HEK293T (cell line): ENCODE results near the gene MRPL55.

Experiments used
- ARNT ChIP-seq: fragments of 450-650 bp; IDR thresholded peaks from 2 replicates; pipeline ENCODE4 v1.6.1; 2017; ENCODE audit warnings: mild to moderate bottlenecking
- BHLHE40 ChIP-seq: fragments of 450-650 bp; IDR thresholded peaks from 2 replicates; pipeline ENCODE4 v1.6.1; 2016; ENCODE audit warnings: mild to moderate bottlenecking, moderate library complexity, borderline replicate concordance
- FOXA1 ChIP-seq: fragments of 450-650 bp; IDR thresholded peaks from 2 replicates; pipeline ENCODE4 v1.6.1; 2016; ENCODE audit warnings: mild to moderate bottlenecking
- FOXK2 ChIP-seq: fragments of 450-650 bp; IDR thresholded peaks from 2 replicates; pipeline ENCODE4 v1.6.1; 2016; ENCODE audit warnings: mild to moderate bottlenecking
- FOXM1 ChIP-seq: fragments of 450-650 bp; IDR thresholded peaks from 2 replicates; pipeline ENCODE4 v1.6.1; 2017; ENCODE audit warnings: mild to moderate bottlenecking, borderline replicate concordance
- HDGF ChIP-seq: fragments of 450-650 bp; IDR thresholded peaks from 2 replicates; pipeline ENCODE4 v1.6.1; 2017; ENCODE audit warnings: antibody characterized with exemption, borderline replicate concordance
- L3MBTL2 ChIP-seq: fragments of 450-650 bp; conservative IDR thresholded peaks from 2 replicates; pipeline ENCODE4 v1.6.1; 2016; ENCODE audit warnings: mild to moderate bottlenecking
- LEF1 ChIP-seq: fragments of 450-650 bp; IDR thresholded peaks from 2 replicates; pipeline ENCODE4 v1.6.1; 2017; ENCODE audit warnings: mild to moderate bottlenecking, borderline replicate concordance
- NFRKB ChIP-seq: fragments of 450-650 bp; IDR thresholded peaks from 2 replicates; pipeline ENCODE4 v1.6.1; 2016; ENCODE audit warnings: mild to moderate bottlenecking, moderate library complexity
- SP1 ChIP-seq: fragments of 450-650 bp; IDR thresholded peaks from 2 replicates; pipeline ENCODE4 v1.6.1; 2017
- SUZ12 ChIP-seq: fragments of 450-650 bp; IDR thresholded peaks from 2 replicates; pipeline ENCODE4 v1.6.1; 2016; ENCODE audit warnings: mild to moderate bottlenecking
- TARDBP ChIP-seq: fragments of 450-650 bp; IDR thresholded peaks from 2 replicates; pipeline ENCODE4 v1.6.1; 2016
- ZNF384 ChIP-seq: fragments of 450-650 bp; IDR thresholded peaks from 2 replicates; pipeline ENCODE4 v1.6.1; 2016
- TF ChIP-seq, protein P1 (sequence below): fragments of 450-650 bp; IDR thresholded peaks from 2 replicates; pipeline ENCODE4 v1.6.1; 2016

DNA sequence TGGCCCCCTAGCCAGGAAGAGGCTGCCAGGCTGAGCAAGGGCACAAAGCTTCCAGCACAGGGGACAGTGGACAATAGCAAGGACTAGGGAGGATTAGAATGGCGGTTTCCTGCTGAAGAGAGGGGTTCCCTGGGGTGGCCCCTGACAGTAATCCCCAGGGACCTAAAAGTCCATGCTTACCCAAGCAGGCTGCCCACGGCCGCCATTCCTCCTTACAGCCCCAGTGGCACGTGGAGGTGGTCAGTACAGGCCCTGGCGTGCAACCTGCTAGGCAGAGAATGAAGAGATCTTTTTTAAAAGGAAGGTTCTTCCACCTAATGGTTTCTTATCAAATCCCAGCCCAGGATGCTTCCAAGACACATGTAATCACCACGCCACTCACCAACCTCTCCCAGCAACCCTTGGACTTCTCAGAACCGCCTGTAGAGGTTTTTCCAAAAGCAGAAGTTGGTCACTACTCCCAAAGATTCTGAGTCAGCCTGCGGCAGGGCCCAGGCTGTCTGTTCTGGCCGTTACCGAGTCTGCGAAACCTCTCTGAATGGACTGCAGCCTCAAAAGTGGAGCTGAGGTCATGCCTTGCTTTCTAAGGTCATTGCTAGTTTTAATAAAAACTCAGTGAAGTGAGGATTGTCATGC lies 926 bp downstream of the MRPL55 start:
- TF ChIP-seq LEF1 (no peak), SUZ12 (no peak), BHLHE40 (no peak), ZNF384 (no peak), FOXK2 (no peak), FOXM1 (no peak), NFRKB (no peak), SP1 (no peak), TARDBP (no peak), ARNT (no peak), L3MBTL2 (no peak), FOXA1 (no peak), HDGF (no peak)
- TF ChIP-seq, protein P1, sequence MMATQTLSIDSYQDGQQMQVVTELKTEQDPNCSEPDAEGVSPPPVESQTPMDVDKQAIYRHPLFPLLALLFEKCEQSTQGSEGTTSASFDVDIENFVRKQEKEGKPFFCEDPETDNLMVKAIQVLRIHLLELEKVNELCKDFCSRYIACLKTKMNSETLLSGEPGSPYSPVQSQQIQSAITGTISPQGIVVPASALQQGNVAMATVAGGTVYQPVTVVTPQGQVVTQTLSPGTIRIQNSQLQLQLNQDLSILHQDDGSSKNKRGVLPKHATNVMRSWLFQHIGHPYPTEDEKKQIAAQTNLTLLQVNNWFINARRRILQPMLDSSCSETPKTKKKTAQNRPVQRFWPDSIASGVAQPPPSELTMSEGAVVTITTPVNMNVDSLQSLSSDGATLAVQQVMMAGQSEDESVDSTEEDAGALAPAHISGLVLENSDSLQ = no peak
